Activated naive CD4-positive, alpha-beta T cell treated with anti-CD3 and anti-CD28 coated beads, Interleukin-2, amount 10 ng/mL, durations not matched to agents 7 days and 5 days (primary cell): Measurements from ENCODE around the gene CNKSR3.
"Not testable (repeated sequence)": the region's sequence is repeated elsewhere in the genome, so short reads cannot be mapped to it uniquely, and the experiment has no call there.

Experiments
- CTCF ChIA-PET: fragments of 350-600 bp; sonication (Branson Sonifier 250); formaldehyde crosslinking; loops from one replicate; lab custom pipeline; 2021; ENCODE audit warnings: antibody characterized with exemption; lab: Charles Lee
- DNase-seq: peaks from one replicate; pipeline ENCODE4 v3.0.0-alpha.2; 2020
- H3K27ac Mint-ChIP-seq: one replicate; pipeline ENCODE4 v1.8.0; 2021; ENCODE audit warnings: mild to moderate bottlenecking, moderate library complexity, mixed read lengths
- H3K27me3 Mint-ChIP-seq: one replicate; pipeline ENCODE4 v1.8.0; 2021; ENCODE audit warnings: mild to moderate bottlenecking, mixed read lengths
- H3K36me3 Mint-ChIP-seq: one replicate; pipeline ENCODE4 v1.8.0; 2021; ENCODE audit warnings: mixed read lengths
- H3K4me1 Mint-ChIP-seq: one replicate; pipeline ENCODE4 v1.8.0; 2021; ENCODE audit warnings: mixed read lengths
- H3K4me3 Mint-ChIP-seq: one replicate; pipeline ENCODE4 v1.8.0; 2021; ENCODE audit warnings: mild to moderate bottlenecking, moderate library complexity, mixed read lengths
- H3K9me3 Mint-ChIP-seq: one replicate; pipeline ENCODE4 v1.8.0; 2021; ENCODE audit warnings: mixed read lengths

Gene CNKSR3

GRCh38 chr6:154515826-154516225 lies 5.3 kb upstream of the CNKSR3 start:
- H3K36me3 Mint-ChIP-seq, result no peaks in the 10 kb centered on the region
- no peak overlapping the region for H3K27ac Mint-ChIP-seq
- CTCF ChIA-PET, result interaction anchor here (0.6 kb wide), 1 partner anchor 42 kb away, joined by 3 read pairs; no protein-coding TSS in a partner anchor
- peaks cover 30% of the 10 kb centered on the region for H3K27me3 Mint-ChIP-seq
- no peaks in the 10 kb centered on the region for H3K9me3 Mint-ChIP-seq
- H3K4me3 Mint-ChIP-seq, result no peak overlapping the region
- peaks cover 5% of the 10 kb centered on the region for H3K4me1 Mint-ChIP-seq
- no peak for DNase-seq

GRCh38 chr6:154515076-154515475 lies 4.6 kb upstream of the CNKSR3 start:
- CTCF ChIA-PET, H3K9me3 Mint-ChIP-seq, DNase-seq, H3K4me1 Mint-ChIP-seq, H3K27ac Mint-ChIP-seq, H3K4me3 Mint-ChIP-seq, H3K36me3 Mint-ChIP-seq: not testable (repeated sequence)
- H3K27me3 Mint-ChIP-seq, result peaks cover 37% of the 10 kb centered on the region

- H3K36me3 Mint-ChIP-seq, result no peaks in the 10 kb centered on the region
- CTCF ChIA-PET, result no interaction called here
- H3K27ac Mint-ChIP-seq, result no peak overlapping the region
- no peak overlapping the region for H3K4me3 Mint-ChIP-seq
- peaks cover 43% of the 10 kb centered on the region for H3K27me3 Mint-ChIP-seq
- no peak for DNase-seq
- H3K4me1 Mint-ChIP-seq, result peaks cover 8% of the 10 kb centered on the region
- no peaks in the 10 kb centered on the region for H3K9me3 Mint-ChIP-seq
Observed at GRCh38 chr6:154514481-154514880, 4.0 kb upstream of the CNKSR3 start.

DNA sequence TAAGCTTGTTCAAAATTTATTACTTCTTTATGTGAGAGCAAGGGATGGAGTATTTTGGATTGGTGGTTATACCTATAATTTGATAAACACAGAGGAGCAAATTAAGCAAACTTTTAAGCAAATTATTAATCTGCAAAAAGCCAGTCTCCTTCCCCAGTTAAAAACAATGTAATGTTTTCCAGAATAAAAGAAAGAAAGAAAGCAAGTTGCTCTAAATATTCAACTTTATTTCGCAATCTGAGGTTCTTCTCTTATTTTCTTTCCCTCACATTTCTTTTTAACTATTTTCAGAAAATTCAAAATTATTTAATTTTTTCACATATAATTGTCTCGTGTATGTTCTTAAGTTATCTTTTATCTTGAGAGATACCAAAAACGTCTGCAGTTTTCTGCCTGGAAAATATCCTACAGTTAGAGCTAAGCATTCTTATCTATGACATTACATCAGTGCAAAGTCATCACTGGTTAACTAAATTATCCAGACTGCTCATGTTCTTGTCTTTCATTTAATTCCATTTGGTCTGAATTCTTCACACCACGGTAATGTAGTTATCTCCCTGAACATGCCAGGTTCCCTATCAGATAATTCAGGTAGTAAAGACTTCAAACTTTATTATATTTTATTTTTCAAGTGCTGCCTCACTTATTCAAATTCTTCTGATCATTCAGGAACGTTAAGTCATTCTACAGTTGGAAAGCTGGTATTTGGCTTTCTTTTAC lies 3.3 kb upstream of the CNKSR3 start:
- no peak overlapping the region for H3K27ac Mint-ChIP-seq
- H3K4me1 Mint-ChIP-seq, result peaks cover 10% of the 10 kb centered on the region
- H3K9me3 Mint-ChIP-seq, result no peaks in the 10 kb centered on the region
- DNase-seq, result no peak
- H3K27me3 Mint-ChIP-seq, result peaks cover 51% of the 10 kb centered on the region
- CTCF ChIA-PET, result interaction anchor here (1.1 kb wide), 1 partner anchor 10 kb away, joined by 3 read pairs; no protein-coding TSS in a partner anchor
- H3K4me3 Mint-ChIP-seq, result no peak overlapping the region
- H3K36me3 Mint-ChIP-seq, result no peaks in the 10 kb centered on the region

GRCh38 chr6:154512201-154512600 lies 1.7 kb upstream of the CNKSR3 start:
- Mint-ChIP-seq H3K4me1 (peaks cover 10% of the 10 kb centered on the region), H3K27me3 (peaks cover 60% of the 10 kb centered on the region), H3K9me3 (no peaks in the 10 kb centered on the region), H3K4me3 (no peak overlapping the region), H3K36me3 (no peaks in the 10 kb centered on the region), H3K27ac (no peak overlapping the region)
- no peak for DNase-seq
- CTCF ChIA-PET, result no interaction called here

- Mint-ChIP-seq H3K36me3 (no peaks in the 10 kb centered on the region), H3K4me1 (peaks cover 10% of the 10 kb centered on the region), H3K27ac (no peak overlapping the region), H3K9me3 (no peaks in the 10 kb centered on the region), H3K27me3 (peaks cover 60% of the 10 kb centered on the region), H3K4me3 (no peak overlapping the region)
- CTCF ChIA-PET, result no interaction called here
- no peak for DNase-seq
Observed at GRCh38 chr6:154511791-154512190, 1.3 kb upstream of the CNKSR3 start.

GRCh38 chr6:154509421-154510143 lies 903 bp downstream of the CNKSR3 start:
- Mint-ChIP-seq H3K4me3 (peak overlapping the region; percentile 33), H3K9me3 (no peaks in the 10 kb centered on the region), H3K27ac (no peak overlapping the region), H3K27me3 (peaks cover 49% of the 10 kb centered on the region), H3K4me1 (peaks cover 10% of the 10 kb centered on the region), H3K36me3 (no peaks in the 10 kb centered on the region)
- DNase-seq, result no peak
- CTCF ChIA-PET, result no interaction called here

DNA sequence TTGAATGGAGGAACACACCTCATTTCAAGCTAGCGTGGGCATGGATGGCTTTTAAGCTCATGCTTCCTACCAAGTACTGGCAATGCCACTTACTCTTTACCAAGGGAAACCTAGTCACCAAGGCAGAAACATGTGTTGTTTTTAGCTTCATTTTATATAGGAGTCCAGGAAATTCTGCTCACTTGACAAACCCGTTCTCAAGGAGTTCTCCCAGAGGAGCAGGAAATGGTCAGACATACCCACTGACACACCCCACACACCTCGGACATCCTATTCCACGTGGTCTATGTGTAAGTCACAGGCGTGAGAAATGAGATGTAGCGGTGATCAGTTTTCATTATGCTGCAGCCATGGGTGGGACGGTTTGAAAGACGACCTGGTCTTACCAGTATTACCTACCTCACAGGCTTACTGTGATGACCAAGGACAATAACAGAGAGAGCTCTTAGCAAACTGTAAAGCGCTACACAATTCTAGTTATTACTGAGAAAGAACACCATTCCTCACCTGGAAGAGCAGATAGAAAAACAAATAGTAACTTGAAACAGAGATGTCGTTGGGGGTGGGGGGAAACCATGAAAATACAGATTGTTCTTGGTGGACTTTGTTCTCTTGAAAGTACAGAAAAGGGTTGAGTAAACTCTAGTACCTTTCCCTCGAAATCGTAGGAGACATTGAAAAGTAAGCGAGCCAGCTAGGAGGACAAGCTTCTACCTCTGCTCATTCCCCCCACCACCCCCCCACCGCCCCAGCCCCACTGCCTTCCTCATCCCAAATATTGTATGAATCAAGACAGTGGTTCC lies 1.7 kb downstream of the CNKSR3 start:
- DNase-seq, result no peak
- H3K4me1 Mint-ChIP-seq, result peaks cover 10% of the 10 kb centered on the region
- no peak overlapping the region for H3K27ac Mint-ChIP-seq
- peaks cover 49% of the 10 kb centered on the region for H3K27me3 Mint-ChIP-seq
- H3K4me3 Mint-ChIP-seq, result peak overlapping the region; percentile 3
- H3K9me3 Mint-ChIP-seq, result no peaks in the 10 kb centered on the region
- CTCF ChIA-PET, result no interaction called here
- no peaks in the 10 kb centered on the region for H3K36me3 Mint-ChIP-seq

- H3K9me3 Mint-ChIP-seq, result no peaks in the 10 kb centered on the region
- H3K27ac Mint-ChIP-seq, result no peak overlapping the region
- no peaks in the 10 kb centered on the region for H3K36me3 Mint-ChIP-seq
- peaks cover 49% of the 10 kb centered on the region for H3K27me3 Mint-ChIP-seq
- CTCF ChIA-PET, result no interaction called here
- no peak overlapping the region for H3K4me3 Mint-ChIP-seq
- DNase-seq, result no peak
- H3K4me1 Mint-ChIP-seq, result peaks cover 10% of the 10 kb centered on the region
Observed at GRCh38 chr6:154506991-154507898, 3.2 kb downstream of the CNKSR3 start.

GRCh38 chr6:154506582-154506981 lies 3.9 kb downstream of the CNKSR3 start:
- DNase-seq, result no peak
- H3K4me3 Mint-ChIP-seq, result no peak overlapping the region
- H3K36me3 Mint-ChIP-seq, result no peaks in the 10 kb centered on the region
- CTCF ChIA-PET, result no interaction called here
- peaks cover 43% of the 10 kb centered on the region for H3K27me3 Mint-ChIP-seq
- no peak overlapping the region for H3K27ac Mint-ChIP-seq
- no peaks in the 10 kb centered on the region for H3K9me3 Mint-ChIP-seq
- H3K4me1 Mint-ChIP-seq, result peaks cover 6% of the 10 kb centered on the region

GRCh38 chr6:154506108-154506507 lies 4.4 kb downstream of the CNKSR3 start:
- Mint-ChIP-seq H3K27ac (no peak overlapping the region), H3K36me3 (no peaks in the 10 kb centered on the region), H3K9me3 (no peaks in the 10 kb centered on the region), H3K4me1 (peaks cover 6% of the 10 kb centered on the region), H3K4me3 (no peak overlapping the region), H3K27me3 (peaks cover 42% of the 10 kb centered on the region)
- no peak for DNase-seq
- CTCF ChIA-PET, result no interaction called here

GRCh38 chr6:154504865-154505449 lies 5.5 kb downstream of the CNKSR3 start:
- H3K9me3 Mint-ChIP-seq, result no peaks in the 10 kb centered on the region
- H3K36me3 Mint-ChIP-seq, result no peaks in the 10 kb centered on the region
- no peak overlapping the region for H3K27ac Mint-ChIP-seq
- H3K4me1 Mint-ChIP-seq, result peaks cover 2% of the 10 kb centered on the region
- no peak overlapping the region for H3K4me3 Mint-ChIP-seq
- peaks cover 34% of the 10 kb centered on the region for H3K27me3 Mint-ChIP-seq
- CTCF ChIA-PET, result no interaction called here
- DNase-seq, result no peak

DNA sequence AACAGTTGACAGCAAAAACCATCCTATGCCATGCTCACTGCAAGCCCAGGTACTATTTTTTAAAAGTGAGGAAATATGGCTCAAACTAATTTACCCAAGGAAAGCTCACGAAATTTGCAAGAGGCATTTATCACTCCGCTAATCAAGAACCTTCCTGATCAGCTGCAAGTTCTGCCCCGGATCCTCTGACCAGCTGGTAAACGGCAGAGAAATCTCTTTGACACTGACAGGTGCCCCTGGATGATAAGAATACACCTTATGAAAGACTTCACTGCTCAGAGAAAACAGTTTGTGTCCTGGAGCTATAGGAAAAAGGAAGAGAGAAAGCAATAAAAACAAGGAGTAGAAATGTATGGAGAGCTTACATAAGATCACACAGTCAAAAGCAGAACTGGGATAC lies 6.4 kb downstream of the CNKSR3 start:
- Mint-ChIP-seq H3K9me3 (no peaks in the 10 kb centered on the region), H3K36me3 (no peaks in the 10 kb centered on the region), H3K27me3 (peaks cover 26% of the 10 kb centered on the region), H3K4me1 (no peaks in the 10 kb centered on the region), H3K4me3 (no peak overlapping the region), H3K27ac (no peak overlapping the region)
- CTCF ChIA-PET, result interaction anchor here (0.6 to 0.7 kb wide), 2 partner anchors 9 to 171 kb away, joined by 3 read pairs; no protein-coding TSS in a partner anchor
- no peak for DNase-seq
